ENCODE results near the gene ROR2. TPM values are rescaled to one million over a fixed set of nuclear protein-coding genes. Genes with fewer than 3 reads are reported as not detected.
"Not testable (repeated sequence)": the region's sequence is repeated elsewhere in the genome, so short reads cannot be mapped to it uniquely, and the experiment has no call there.

Gene ROR2
- polyA plus RNA-seq, 2 donors: 1.7 to 3.6 TPM

DNA sequence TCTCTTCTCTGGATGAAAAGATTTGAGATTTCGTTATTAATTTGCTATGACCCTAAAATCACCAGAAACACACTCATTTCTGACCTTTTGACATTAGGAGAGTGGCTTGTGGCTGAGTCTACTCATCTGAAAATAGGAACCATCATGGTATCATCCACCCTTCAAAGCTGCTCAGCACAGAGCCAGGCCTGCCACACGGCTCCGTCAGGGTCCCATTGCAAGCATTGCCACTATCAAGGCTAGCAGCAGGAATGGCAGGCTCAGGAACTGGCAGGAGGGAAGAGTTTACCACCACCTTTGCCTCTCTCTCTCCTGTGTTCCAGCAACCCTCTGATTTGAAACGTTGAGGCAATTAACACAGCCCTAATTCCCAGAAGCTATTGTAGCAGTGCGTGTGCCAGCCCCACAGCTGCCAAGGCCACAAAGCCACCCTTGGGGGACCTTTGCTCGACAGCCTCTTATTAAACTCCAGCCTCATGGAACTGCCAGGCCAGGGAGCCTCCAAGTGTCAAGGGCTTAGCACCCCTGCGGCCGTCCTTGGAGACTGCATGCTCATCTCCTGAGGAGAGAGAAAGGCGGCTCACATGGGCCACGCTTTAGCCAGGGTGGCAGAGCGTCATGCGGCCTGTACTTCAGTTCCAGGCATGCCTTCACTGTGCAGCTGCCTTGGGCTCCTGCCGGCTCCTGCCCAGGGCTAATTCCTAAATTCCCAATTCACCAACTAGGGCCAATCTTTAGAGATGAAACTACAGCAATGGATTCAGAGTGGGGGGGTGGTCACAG is 145.9 kb downstream of the ROR2 start:
- 76 to 81% methylated on average over 13 of the region's 13 CpGs for WGBS, 2 donors
- Histone ChIP-seq H3K4me1 (ENCODE audit: control insufficient read depth in 2 of 2, insufficient read depth in 2 of 2, low read length in 1 of 2) (peaks cover 0 to 6% of the 10 kb centered on the region in 2 donors), H3K27me3 (ENCODE audit: control insufficient read depth in 1 of 2, insufficient read depth in 2 of 2, low read length in 2 of 2) (no peaks in the 10 kb centered on the region), H3K4me3 (ENCODE audit: low read depth in 1 of 2, low read length in 2 of 2) (no peak overlapping the region), H3K27ac (ENCODE audit: low read depth in 2 of 2, low read length in 1 of 2) (peak overlapping the region in 1 of 2 donors; percentile 43), H3K9me3 (ENCODE audit: control insufficient read depth in 2 of 2, insufficient read depth in 1 of 2, low read depth in 1 of 2, low read length in 1 of 2) (no peaks in the 10 kb centered on the region), H3K36me3 (ENCODE audit: control insufficient read depth in 2 of 2, insufficient read depth in 2 of 2, low read length in 1 of 2) (no peaks in the 10 kb centered on the region)

DNA sequence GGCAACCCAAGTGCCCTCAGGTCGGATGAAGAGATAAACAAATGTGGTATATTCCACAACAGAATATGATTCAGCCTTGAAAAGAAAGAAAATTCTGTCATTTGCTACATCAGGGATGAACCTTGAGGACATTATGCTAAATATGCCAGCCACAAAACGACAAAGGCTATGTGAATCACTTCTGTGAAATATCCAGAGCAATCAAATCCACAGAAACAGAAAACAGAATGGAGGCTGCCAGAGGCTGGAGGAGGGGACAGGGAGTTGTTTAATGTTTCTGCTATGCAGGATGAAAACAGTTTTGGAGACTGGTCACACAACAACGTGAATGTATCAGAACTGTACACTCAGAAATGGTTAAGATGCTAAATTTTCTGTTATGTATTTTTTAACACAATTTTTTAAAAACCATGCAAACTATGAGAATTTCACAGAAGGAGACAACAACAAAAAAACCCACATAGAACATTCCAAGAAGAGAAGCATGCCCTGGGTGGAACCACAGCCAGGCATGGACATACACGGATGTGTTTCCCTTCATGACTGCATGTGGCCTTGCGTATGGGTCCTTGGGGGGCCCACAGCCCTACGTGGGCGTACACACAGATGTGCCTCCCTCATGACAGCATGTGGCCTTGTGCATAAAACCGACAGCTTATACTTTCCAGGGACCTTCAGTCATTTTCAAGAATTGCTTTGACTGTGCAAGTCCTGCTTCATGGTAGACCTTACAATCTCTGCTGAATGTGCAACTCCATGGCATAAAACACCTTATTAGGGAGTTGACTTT is 146.7 kb downstream of the ROR2 start:
- WGBS, 2 donors: 66 to 70% methylated on average over 8 of the region's 8 CpGs
- Histone ChIP-seq H3K9me3 (ENCODE audit: control insufficient read depth in 2 of 2, insufficient read depth in 1 of 2, low read depth in 1 of 2, low read length in 1 of 2) (no peaks in the 10 kb centered on the region), H3K4me1 (ENCODE audit: control insufficient read depth in 2 of 2, insufficient read depth in 2 of 2, low read length in 1 of 2) (peaks cover 3 to 12% of the 10 kb centered on the region in 2 donors), H3K27ac (ENCODE audit: low read depth in 2 of 2, low read length in 1 of 2) (peak overlapping the region in 1 of 2 donors; percentile 7), H3K4me3 (ENCODE audit: low read depth in 1 of 2, low read length in 2 of 2) (no peak overlapping the region), H3K36me3 (ENCODE audit: control insufficient read depth in 2 of 2, insufficient read depth in 2 of 2, low read length in 1 of 2) (no peaks in the 10 kb centered on the region), H3K27me3 (ENCODE audit: control insufficient read depth in 1 of 2, insufficient read depth in 2 of 2, low read length in 2 of 2) (no peaks in the 10 kb centered on the region)

DNA sequence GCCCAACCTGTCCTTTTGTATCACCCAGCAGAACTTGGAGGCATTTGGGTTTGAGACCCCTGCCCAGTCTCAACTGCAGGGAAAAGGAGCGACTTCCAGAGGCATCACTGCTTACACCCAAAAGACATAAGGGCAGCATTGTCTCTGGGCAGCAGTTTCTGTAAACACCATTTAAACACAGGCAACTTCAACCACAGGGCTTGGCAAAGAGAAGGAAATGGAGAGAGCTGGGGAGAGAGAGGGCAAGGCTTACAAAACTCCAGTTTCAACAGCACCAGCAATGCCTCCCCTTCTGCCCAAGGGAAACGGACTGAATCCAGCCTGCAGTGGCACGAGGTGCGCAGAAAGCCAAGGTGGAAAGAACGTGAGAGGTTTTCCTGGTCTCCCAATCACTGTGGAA is 147.6 kb downstream of the ROR2 start:
- 80 to 86% methylated on average over 5 of the region's 5 CpGs for WGBS, 2 donors
- H3K27me3 ChIP-seq (ENCODE audit: control insufficient read depth in 1 of 2, insufficient read depth in 2 of 2, low read length in 2 of 2): no peaks in the 10 kb centered on the region

DNA sequence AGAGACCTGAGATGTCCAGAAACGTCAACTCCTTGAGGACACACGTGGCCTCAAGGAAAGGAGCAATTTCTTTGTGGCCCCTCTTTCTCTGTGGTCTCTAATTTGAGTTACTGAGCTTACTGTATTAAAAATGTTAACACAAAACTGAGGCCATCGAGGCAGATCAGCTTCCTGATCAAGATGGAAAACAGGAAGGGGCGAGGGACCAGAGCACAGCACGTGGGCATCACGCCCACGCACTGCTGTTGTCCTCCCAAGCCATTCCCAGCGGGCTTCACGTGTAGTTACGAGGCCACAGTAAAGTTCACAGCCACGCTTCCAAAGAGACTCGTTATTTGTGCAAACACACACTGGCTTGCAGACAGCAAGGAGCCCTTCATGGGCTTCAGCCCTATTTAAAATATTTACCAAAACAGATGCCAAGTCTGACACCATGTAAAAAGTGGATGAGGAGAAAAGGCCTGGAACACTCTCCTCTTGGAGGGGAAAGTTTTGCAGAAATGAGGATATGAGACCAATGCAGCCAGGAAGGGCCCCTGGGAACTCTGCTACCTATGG is 149.5 kb downstream of the ROR2 start:
- H3K36me3 ChIP-seq (ENCODE audit: control insufficient read depth in 2 of 2, insufficient read depth in 2 of 2, low read length in 1 of 2): no peaks in the 10 kb centered on the region
- no peak overlapping the region for H3K4me3 ChIP-seq (ENCODE audit: low read depth in 1 of 2, low read length in 2 of 2)
- no peaks in the 10 kb centered on the region for H3K27me3 ChIP-seq (ENCODE audit: control insufficient read depth in 1 of 2, insufficient read depth in 2 of 2, low read length in 2 of 2)
- 76 to 82% methylated on average over 12 of the region's 12 CpGs for WGBS, 2 donors
- no peak overlapping the region for H3K27ac ChIP-seq (ENCODE audit: low read depth in 2 of 2, low read length in 1 of 2)
- no peaks in the 10 kb centered on the region for H3K9me3 ChIP-seq (ENCODE audit: control insufficient read depth in 2 of 2, insufficient read depth in 1 of 2, low read depth in 1 of 2, low read length in 1 of 2)
- H3K4me1 ChIP-seq (ENCODE audit: control insufficient read depth in 2 of 2, insufficient read depth in 2 of 2, low read length in 1 of 2): peaks cover 3 to 12% of the 10 kb centered on the region in 2 donors

More for the DNA sequence above, 147.6 kb downstream of the ROR2 start:
- peaks cover 3 to 12% of the 10 kb centered on the region in 2 donors for H3K4me1 ChIP-seq (ENCODE audit: control insufficient read depth in 2 of 2, insufficient read depth in 2 of 2, low read length in 1 of 2)
- H3K4me3 ChIP-seq (ENCODE audit: low read depth in 1 of 2, low read length in 2 of 2): no peak overlapping the region
- H3K9me3 ChIP-seq (ENCODE audit: control insufficient read depth in 2 of 2, insufficient read depth in 1 of 2, low read depth in 1 of 2, low read length in 1 of 2): no peaks in the 10 kb centered on the region
- H3K27ac ChIP-seq (ENCODE audit: low read depth in 2 of 2, low read length in 1 of 2): peak overlapping the region in 1 of 2 donors; percentile 16
- no peaks in the 10 kb centered on the region for H3K36me3 ChIP-seq (ENCODE audit: control insufficient read depth in 2 of 2, insufficient read depth in 2 of 2, low read length in 1 of 2)

DNA sequence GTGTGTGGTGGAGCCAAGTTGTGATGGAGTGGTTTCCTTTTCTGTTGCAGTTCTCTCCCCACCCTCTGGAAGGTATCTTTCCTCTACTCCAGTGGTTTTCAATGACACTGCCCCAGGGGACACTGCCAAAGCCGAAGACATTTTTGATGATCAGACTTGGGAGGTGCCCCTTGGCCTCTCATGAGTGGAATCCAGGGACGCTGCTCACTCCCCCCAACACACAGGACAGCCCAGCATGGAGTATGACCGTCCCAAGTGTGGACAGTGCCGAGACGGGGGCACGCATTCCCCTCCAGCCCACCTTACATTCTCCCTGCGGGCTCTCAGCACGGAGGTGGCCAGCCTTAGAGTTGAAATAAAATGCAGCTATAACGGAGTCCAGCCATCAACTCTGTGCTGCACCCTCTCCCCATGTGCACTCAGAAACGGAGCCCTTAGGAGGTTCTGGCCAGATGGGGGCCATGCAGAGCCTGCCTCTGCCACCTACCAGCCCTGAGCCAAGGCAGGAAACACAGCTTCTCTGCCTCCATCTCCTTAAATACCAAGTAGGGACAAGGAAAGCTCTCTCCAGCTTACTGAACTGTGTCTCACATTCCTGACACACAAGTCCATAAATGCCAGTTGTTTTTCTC is 150.8 kb downstream of the ROR2 start:
- H3K36me3 ChIP-seq (ENCODE audit: control insufficient read depth in 2 of 2, insufficient read depth in 2 of 2, low read length in 1 of 2): no peaks in the 10 kb centered on the region
- H3K27ac ChIP-seq (ENCODE audit: low read depth in 2 of 2, low read length in 1 of 2): peak overlapping the region; percentile 4 to 75
- no peaks in the 10 kb centered on the region for H3K27me3 ChIP-seq (ENCODE audit: control insufficient read depth in 1 of 2, insufficient read depth in 2 of 2, low read length in 2 of 2)
- 84% methylated on average over 10 of the region's 10 CpGs for WGBS, 2 donors
- H3K4me1 ChIP-seq (ENCODE audit: control insufficient read depth in 2 of 2, insufficient read depth in 2 of 2, low read length in 1 of 2): peaks cover 3 to 9% of the 10 kb centered on the region in 2 donors
- H3K9me3 ChIP-seq (ENCODE audit: control insufficient read depth in 2 of 2, insufficient read depth in 1 of 2, low read depth in 1 of 2, low read length in 1 of 2): no peaks in the 10 kb centered on the region
- no peak overlapping the region for H3K4me3 ChIP-seq (ENCODE audit: low read depth in 1 of 2, low read length in 2 of 2)

DNA sequence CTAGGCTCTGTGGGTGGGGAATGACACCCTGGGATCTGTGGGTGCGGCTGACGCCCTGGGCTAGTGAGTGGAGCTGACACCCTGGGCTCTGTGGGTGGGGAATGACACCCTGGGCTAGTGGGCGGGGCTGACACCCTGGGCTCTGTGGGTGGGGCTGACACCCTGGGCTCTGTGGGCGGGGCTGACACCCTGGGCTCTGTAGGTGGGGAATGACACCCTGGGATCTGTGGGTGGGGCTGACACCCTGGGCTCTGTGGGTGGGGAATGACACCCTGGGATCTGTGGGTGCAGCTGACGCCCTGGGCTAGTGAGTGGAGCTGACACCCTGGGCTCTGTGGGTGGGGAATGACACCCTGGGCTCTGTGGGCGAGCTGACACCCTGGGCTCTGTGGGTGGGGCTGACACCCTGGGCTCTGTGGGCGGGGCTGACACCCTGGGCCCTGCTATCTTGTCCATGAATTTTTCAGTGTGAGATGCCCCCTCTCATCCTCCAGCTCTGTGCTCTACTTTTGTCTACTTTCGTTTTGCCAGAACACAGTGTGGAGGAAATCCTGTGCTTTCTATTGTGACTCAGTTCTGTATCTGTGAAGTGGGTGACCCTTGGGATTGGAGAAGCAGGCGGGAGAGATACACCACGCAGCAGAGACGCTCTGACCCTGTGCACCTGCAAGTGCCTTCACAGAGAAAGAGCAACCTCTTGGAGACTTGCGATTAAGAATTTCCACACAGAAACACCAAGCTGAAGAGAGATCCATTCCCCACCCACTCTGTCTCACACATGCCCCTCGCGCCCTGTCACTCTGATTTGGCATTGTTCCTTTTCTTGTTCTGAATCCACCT is 151.5 kb downstream of the ROR2 start:
- H3K4me3 ChIP-seq (ENCODE audit: low read depth in 1 of 2, low read length in 2 of 2): not testable (repeated sequence)

DNA sequence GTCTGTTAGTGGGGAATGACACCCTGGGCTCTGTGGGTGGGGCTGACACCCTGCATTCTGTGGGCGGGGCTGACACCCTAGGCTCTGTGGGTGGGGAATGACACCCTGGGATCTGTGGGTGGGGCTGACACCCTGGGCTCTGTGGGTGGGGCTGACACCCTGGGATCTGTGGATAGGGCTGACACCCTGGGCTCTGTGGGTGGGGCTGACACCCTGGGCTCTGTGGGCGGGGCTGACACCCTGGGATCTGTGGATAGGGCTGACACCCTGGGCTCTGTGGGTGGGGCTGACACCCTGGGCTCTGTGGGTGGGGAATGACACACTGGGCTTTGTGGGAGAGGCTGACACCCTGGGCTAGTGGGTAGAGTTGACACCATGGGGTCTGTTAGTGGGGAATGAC is 152.5 kb downstream of the ROR2 start:
- H3K4me1 ChIP-seq (ENCODE audit: control insufficient read depth in 2 of 2, insufficient read depth in 2 of 2, low read length in 1 of 2): not testable (repeated sequence)

More for the DNA sequence above, 151.5 kb downstream of the ROR2 start:
- H3K4me1 ChIP-seq (ENCODE audit: control insufficient read depth in 2 of 2, insufficient read depth in 2 of 2, low read length in 1 of 2); H3K9me3 ChIP-seq (ENCODE audit: control insufficient read depth in 2 of 2, insufficient read depth in 1 of 2, low read depth in 1 of 2, low read length in 1 of 2); H3K36me3 ChIP-seq (ENCODE audit: control insufficient read depth in 2 of 2, insufficient read depth in 2 of 2, low read length in 1 of 2); H3K27me3 ChIP-seq (ENCODE audit: control insufficient read depth in 1 of 2, insufficient read depth in 2 of 2, low read length in 2 of 2): not testable (repeated sequence)
- 64 to 70% methylated on average over 14 of the region's 14 CpGs for WGBS, 2 donors
- H3K27ac ChIP-seq (ENCODE audit: low read depth in 2 of 2, low read length in 1 of 2): peak overlapping the region in 1 of 2 donors; percentile 75

DNA sequence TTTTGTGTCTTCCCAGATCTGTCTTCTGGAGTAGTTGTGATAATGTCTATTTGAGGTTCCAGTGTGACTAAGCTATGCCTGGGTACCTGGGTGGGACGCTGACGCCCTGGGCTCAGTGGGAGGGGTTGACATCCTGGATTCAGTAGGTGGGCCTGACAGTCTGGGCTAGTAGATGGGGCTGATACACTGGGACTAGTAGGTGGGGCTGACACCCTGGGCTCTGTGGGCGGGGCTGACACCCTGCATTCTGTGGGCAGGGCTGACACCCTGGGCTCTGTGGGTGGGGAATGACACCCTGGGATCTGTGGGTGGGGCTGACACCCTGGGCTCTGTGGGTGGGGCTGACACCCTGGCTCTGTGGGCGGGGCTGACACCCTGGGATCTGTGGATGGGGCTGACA is 153.5 kb downstream of the ROR2 start:
- H3K36me3 ChIP-seq (ENCODE audit: control insufficient read depth in 2 of 2, insufficient read depth in 2 of 2, low read length in 1 of 2); H3K9me3 ChIP-seq (ENCODE audit: control insufficient read depth in 2 of 2, insufficient read depth in 1 of 2, low read depth in 1 of 2, low read length in 1 of 2); H3K27me3 ChIP-seq (ENCODE audit: control insufficient read depth in 1 of 2, insufficient read depth in 2 of 2, low read length in 2 of 2); H3K4me1 ChIP-seq (ENCODE audit: control insufficient read depth in 2 of 2, insufficient read depth in 2 of 2, low read length in 1 of 2); H3K4me3 ChIP-seq (ENCODE audit: low read depth in 1 of 2, low read length in 2 of 2): not testable (repeated sequence)
- H3K27ac ChIP-seq (ENCODE audit: low read depth in 2 of 2, low read length in 1 of 2): peak overlapping the region in 1 of 2 donors; percentile 68
- WGBS, 2 donors: 85 to 91% methylated on average over 4 of the region's 4 CpGs

More for the DNA sequence above, 152.5 kb downstream of the ROR2 start:
- H3K4me3 ChIP-seq (ENCODE audit: low read depth in 1 of 2, low read length in 2 of 2); H3K27me3 ChIP-seq (ENCODE audit: control insufficient read depth in 1 of 2, insufficient read depth in 2 of 2, low read length in 2 of 2); H3K27ac ChIP-seq (ENCODE audit: low read depth in 2 of 2, low read length in 1 of 2); H3K36me3 ChIP-seq (ENCODE audit: control insufficient read depth in 2 of 2, insufficient read depth in 2 of 2, low read length in 1 of 2); H3K9me3 ChIP-seq (ENCODE audit: control insufficient read depth in 2 of 2, insufficient read depth in 1 of 2, low read depth in 1 of 2, low read length in 1 of 2): not testable (repeated sequence)
- 96% methylated on average over 1 of the region's 2 CpGs; no CpG with 5 or more reads in 1 of the 2 donors for WGBS, 2 donors
